ENCODE data around the gene PCDHA1. TPM values are rescaled to one million over a fixed set of nuclear protein-coding genes. Genes with fewer than 3 reads are reported as not detected.

PCDHA1 gene
- total RNA-seq, 2 donors from 2014 or later, result not detected

DNA sequence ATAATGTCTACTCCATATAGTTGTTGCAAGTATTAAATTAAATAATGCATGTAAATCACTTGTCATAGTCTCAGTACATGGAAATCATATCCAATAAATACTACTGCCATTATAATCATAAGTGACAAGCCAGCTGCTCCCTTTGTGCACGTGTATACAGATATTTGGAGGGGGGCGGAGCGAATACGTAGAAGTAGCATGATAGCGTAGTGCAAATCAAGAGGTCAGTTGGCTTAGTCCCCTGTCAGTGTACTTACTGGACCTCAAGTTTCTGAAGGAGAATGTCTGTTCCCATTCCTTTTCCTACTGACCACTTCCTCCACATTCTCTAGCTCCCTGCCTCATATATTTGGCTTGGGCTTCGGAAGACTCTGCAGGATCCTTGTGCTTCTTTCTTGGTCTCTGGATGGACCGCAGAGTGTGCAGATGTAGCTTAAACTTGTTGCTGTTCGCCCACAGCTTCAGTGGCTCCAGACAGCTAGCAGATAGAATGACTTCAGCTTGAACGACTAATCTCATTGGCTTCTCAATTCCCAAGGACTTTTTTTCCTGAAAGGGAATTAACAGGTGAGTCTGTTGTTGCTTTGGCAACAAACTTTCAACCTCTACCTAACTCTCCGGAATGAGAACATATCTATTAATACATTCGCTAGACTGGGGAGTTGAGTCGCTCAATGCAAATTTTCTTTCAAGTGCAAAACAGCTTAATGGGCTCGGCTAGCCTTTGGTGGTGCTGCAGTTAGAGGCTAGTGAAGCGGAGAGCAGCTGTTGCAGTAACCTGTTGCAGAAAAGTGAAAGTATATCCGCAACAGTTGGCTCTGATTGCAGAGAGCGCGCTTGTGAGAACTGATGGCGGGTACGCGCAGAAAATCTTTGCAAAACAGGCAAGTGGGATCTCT, 264.9 kb downstream of the PCDHA1 start, which contains the start of gene PCDHB1:
Gene PCDHB1 (plus strand): TSS at position 753 of the 899 bp plus-strand sequence. CDS start 97 bp downstream, at position 850.
- TF ChIP-seq POLR2A (IDR thresholded peaks at IDR 0.05), result peak in 1 of 3 donors; percentile 45
- no peak for TF ChIP-seq CTCF (IDR thresholded peaks at IDR 0.05)
- Histone ChIP-seq H3K36me3 (replicated peaks in 1 of 2; ENCODE audit: insufficient read depth in 1 of 2, low read depth in 2 of 2) (no peaks in the 10 kb centered on the region), H3K9me3 (no peaks in the 10 kb centered on the region), H3K27ac (peak within 1 kb of the TSS in 3 of 4 donors; percentile 51 to 64 (median 55)), H3K27me3 (no peaks in the 10 kb centered on the region), H3K4me1 (peaks cover 9% of the 10 kb centered on the region), H3K4me3 (peak within 1 kb of the TSS; percentile 27 to 45)
- DNase-seq (peak; percentile 23 to 58 (median 34)), ATAC-seq (peak; percentile 75)
- intact Hi-C loops (cut with DNase I), result no loop called here
- 6 to 8% methylated on average over 17 to 20 of the region's 20 CpGs for WGBS, 2 donors

- peak in 3 of 4 donors; percentile 18 to 48 (median 37) for DNase-seq
- peak overlapping the region in 3 of 4 donors; percentile 51 to 64 (median 55) for H3K27ac ChIP-seq
- H3K4me1 ChIP-seq, result peaks cover 9% of the 10 kb centered on the region
- no peaks in the 10 kb centered on the region for H3K27me3 ChIP-seq
- intact Hi-C loops (cut with DNase I), result no loop called here
- 5 to 6% methylated on average over 14 to 19 of the region's 19 CpGs for WGBS, 2 donors
- peak; percentile 49 for ATAC-seq
- no peak for TF ChIP-seq CTCF (IDR thresholded peaks at IDR 0.05)
- no peak for TF ChIP-seq POLR2A (IDR thresholded peaks at IDR 0.05)
- no peaks in the 10 kb centered on the region for H3K36me3 ChIP-seq (replicated peaks in 1 of 2; ENCODE audit: insufficient read depth in 1 of 2, low read depth in 2 of 2)
- no peaks in the 10 kb centered on the region for H3K9me3 ChIP-seq
- peak overlapping the region; percentile 27 to 45 for H3K4me3 ChIP-seq
Measured at GRCh38 chr5:141051521-141051866, 265.6 kb downstream of the PCDHA1 start.

Small RNAs within 50 kb of the gene (small RNA-seq; reads per million reads assigned to genes)
- not detected for gene AC010223.1

Other genes starting within 250 kb of the PCDHA1 start
- gene EIF4EBP3, start 238.5 kb upstream of the PCDHA1 start, total RNA-seq, result 1 to 10 TPM in 1 of 2 donors, not detected in 1; 7.3 TPM
- 10 to 100 TPM; 10.9 to 12.5 TPM for gene SRA1, start 228.7 kb upstream of the PCDHA1 start, total RNA-seq
- 10 to 100 TPM; 27.0 to 28.3 TPM for gene APBB3, start 221.5 kb upstream of the PCDHA1 start, total RNA-seq
- 10 to 100 TPM; 18.5 to 39.4 TPM for gene SLC35A4, start 221.3 kb upstream of the PCDHA1 start, total RNA-seq
- 10 to 100 TPM; 19.2 to 62.6 TPM for gene CD14, start 153.0 kb upstream of the PCDHA1 start, total RNA-seq
- gene TMCO6, start 146.7 kb upstream of the PCDHA1 start, total RNA-seq, result 10 to 100 TPM; 14.5 to 58.7 TPM
- gene NDUFA2, start 138.5 kb upstream of the PCDHA1 start, total RNA-seq, result 10 to 100 TPM; 36.6 to 46.1 TPM
- 100 to 1,000 TPM in 1 of 2 donors, 10 to 100 TPM in 1; 62.6 to 134 TPM for gene IK, start 138.3 kb upstream of the PCDHA1 start, total RNA-seq
- gene WDR55, start 121.2 kb upstream of the PCDHA1 start, total RNA-seq, result 10 to 100 TPM; 14.5 to 16.1 TPM
- gene DND1, start 112.6 kb upstream of the PCDHA1 start, total RNA-seq, result 1 to 10 TPM; 1.8 to 2.6 TPM
- gene HARS1, start 94.8 kb upstream of the PCDHA1 start, total RNA-seq, result 10 to 100 TPM; 46.2 to 52.4 TPM
- 10 to 100 TPM; 13.7 to 23.7 TPM for gene HARS2, start 94.7 kb upstream of the PCDHA1 start, total RNA-seq
- 10 to 100 TPM; 16.1 to 27.0 TPM for gene ZMAT2, start 85.7 kb upstream of the PCDHA1 start, total RNA-seq
- 1 to 10 TPM in 1 of 2 donors, under 1 TPM in 1; 0.26 to 1.3 TPM for gene PCDHA2, start 8.7 kb downstream of the PCDHA1 start, total RNA-seq
- 1 to 10 TPM in 1 of 2 donors, under 1 TPM in 1; 0.99 to 1.0 TPM for gene PCDHA3, start 14.9 kb downstream of the PCDHA1 start, total RNA-seq
- gene PCDHA4, start 20.9 kb downstream of the PCDHA1 start, total RNA-seq, result 1 to 10 TPM; 2.0 to 3.1 TPM
- 1 to 10 TPM; 2.3 to 4.0 TPM for gene PCDHA5, start 35.5 kb downstream of the PCDHA1 start, total RNA-seq
- gene PCDHA6, start 41.8 kb downstream of the PCDHA1 start, total RNA-seq, result 1 to 10 TPM; 3.4 to 5.9 TPM
- 1 to 10 TPM; 1.3 to 3.3 TPM for gene PCDHA7, start 48.1 kb downstream of the PCDHA1 start, total RNA-seq
- 1 to 10 TPM; 2.1 to 4.6 TPM for gene PCDHA8, start 55.0 kb downstream of the PCDHA1 start, total RNA-seq
- gene PCDHA9, start 62.2 kb downstream of the PCDHA1 start, total RNA-seq, result 1 to 10 TPM; 1.3 to 3.3 TPM
- 1 to 10 TPM; 3.1 to 6.6 TPM for gene PCDHA10, start 69.8 kb downstream of the PCDHA1 start, total RNA-seq
- 1 to 10 TPM; 3.6 to 4.9 TPM for gene PCDHA11, start 82.8 kb downstream of the PCDHA1 start, total RNA-seq
- 1 to 10 TPM; 3.6 to 3.9 TPM for gene PCDHA12, start 89.2 kb downstream of the PCDHA1 start, total RNA-seq
- 1 to 10 TPM; 2.3 to 7.6 TPM for gene PCDHA13, start 96.0 kb downstream of the PCDHA1 start, total RNA-seq
- gene PCDHAC1, start 140.2 kb downstream of the PCDHA1 start, total RNA-seq, result 1 to 10 TPM; 1.8 to 4.0 TPM
- gene PCDHAC2, start 180.3 kb downstream of the PCDHA1 start, total RNA-seq, result 1 to 10 TPM; 1.6 to 2.3 TPM

Measured in body of pancreas (tissue), 4 donors.